Activated B cell treated with CpG ODN at 0.5 μM for 24 hours (primary cell): ENCODE results near the gene ANO9. TPM values are rescaled to one million over a fixed set of nuclear protein-coding genes. Genes with fewer than 3 reads are reported as not detected.

Experiments
- ATAC-seq: fragments of 200-7000 bp; cut with Tn5 transposase; one replicate; pipeline ENCODE4 v1.10.0; 2021; ENCODE audit warnings: low read depth, mild to moderate bottlenecking, moderate library complexity
- CTCF ChIA-PET: fragments of 350-600 bp; sonication (Branson Sonifier 250); formaldehyde crosslinking; loops from one replicate; lab custom pipeline; 2021; ENCODE audit warnings: antibody characterized with exemption; lab: Charles Lee
- POLR2A ChIA-PET: fragments of 350-600 bp; sonication (Branson Sonifier 250); formaldehyde crosslinking; loops from one replicate; lab custom pipeline; 2021; ENCODE audit warnings: antibody characterized with exemption; lab: Charles Lee
- DNase-seq: peaks from one replicate; pipeline ENCODE4 v3.0.0; 2022
- H3K27ac Mint-ChIP-seq: one replicate; pipeline ENCODE4 v1.8.0; 2020; ENCODE audit warnings: mixed read lengths
- H3K27me3 Mint-ChIP-seq: one replicate; pipeline ENCODE4 v1.8.0; 2021; ENCODE audit warnings: mixed read lengths
- H3K36me3 Mint-ChIP-seq: one replicate; pipeline ENCODE4 v1.8.0; 2021; ENCODE audit warnings: low read depth, mixed read lengths
- H3K4me1 Mint-ChIP-seq: one replicate; pipeline ENCODE4 v1.8.0; 2021; ENCODE audit warnings: mixed read lengths
- H3K4me3 Mint-ChIP-seq: one replicate; pipeline ENCODE4 v1.8.0; 2020; ENCODE audit warnings: mild to moderate bottlenecking, mixed read lengths
- H3K9me3 Mint-ChIP-seq: one replicate; pipeline ENCODE4 v1.8.0; 2020; ENCODE audit warnings: mixed read lengths
- intact Hi-C: fragments of 100-400 bp; cut with micrococcal nuclease; formaldehyde crosslinking; loops from one replicate; pipeline ENCODE4 v1.15.1; 2024
- total RNA-seq: library from RNA; stranded (reverse); gene quantifications from 2 replicates; pipeline ENCODE4 v1.2.3, GENCODE V29; 2022
- TF ChIP-seq, protein P1 (sequence below): fragments of 200-600 bp; IDR thresholded peaks from one replicate; pipeline ENCODE4 v1.8.0; 2022; ENCODE audit warnings: antibody characterized with exemption, mild to moderate bottlenecking

The ANO9 gene
- total RNA-seq, 1 donor from 2014 or later, result 46.1 TPM

DNA sequence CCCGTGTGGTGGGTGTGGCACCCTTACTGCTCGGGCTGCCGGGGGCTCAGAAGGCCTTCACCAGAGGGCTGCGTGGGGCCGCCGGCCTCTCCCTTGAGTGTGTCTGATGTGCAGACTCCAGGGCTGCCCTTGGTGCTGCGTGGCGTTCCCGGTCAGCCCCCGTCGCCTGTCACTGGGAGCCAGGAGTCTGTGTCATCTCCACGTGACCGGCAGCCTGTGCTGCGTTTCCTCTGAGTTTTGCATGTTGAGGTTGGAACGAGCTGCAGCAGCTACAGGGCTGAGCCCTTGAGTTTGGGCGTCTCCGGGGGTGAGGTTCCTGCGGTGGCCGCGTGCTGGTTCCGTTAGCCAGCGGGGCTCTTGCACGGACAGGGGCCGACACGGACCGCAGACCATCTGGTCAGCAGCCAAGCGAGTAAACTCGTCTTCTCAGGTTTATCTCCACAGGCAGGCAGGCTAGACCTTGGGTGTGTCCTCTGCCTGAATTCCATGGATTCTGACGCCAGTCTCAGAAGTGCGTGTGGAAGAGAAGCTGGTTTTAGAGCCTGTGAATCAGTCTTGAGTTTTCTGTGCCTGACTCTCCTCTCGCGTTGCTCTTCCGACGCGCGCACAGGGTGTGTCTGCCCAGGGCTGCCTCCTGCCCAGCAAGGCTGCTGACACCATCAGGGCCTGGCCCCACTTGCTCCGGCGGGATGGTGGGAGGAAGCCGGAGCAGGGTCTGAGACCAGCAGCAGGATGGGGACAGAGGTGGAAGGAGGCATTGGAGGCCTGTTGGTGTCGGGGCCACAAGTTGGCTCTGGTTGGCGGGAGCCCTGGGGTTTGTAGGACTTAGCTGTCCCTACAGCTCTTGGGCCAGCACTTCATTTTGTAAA lies 18.8 kb upstream of the ANO9 start:
- no peaks in the 10 kb centered on the region for H3K9me3 Mint-ChIP-seq
- TF ChIP-seq, protein P1, sequence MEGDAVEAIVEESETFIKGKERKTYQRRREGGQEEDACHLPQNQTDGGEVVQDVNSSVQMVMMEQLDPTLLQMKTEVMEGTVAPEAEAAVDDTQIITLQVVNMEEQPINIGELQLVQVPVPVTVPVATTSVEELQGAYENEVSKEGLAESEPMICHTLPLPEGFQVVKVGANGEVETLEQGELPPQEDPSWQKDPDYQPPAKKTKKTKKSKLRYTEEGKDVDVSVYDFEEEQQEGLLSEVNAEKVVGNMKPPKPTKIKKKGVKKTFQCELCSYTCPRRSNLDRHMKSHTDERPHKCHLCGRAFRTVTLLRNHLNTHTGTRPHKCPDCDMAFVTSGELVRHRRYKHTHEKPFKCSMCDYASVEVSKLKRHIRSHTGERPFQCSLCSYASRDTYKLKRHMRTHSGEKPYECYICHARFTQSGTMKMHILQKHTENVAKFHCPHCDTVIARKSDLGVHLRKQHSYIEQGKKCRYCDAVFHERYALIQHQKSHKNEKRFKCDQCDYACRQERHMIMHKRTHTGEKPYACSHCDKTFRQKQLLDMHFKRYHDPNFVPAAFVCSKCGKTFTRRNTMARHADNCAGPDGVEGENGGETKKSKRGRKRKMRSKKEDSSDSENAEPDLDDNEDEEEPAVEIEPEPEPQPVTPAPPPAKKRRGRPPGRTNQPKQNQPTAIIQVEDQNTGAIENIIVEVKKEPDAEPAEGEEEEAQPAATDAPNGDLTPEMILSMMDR, result no peak
- CTCF ChIA-PET, result no interaction called here
- H3K4me3 Mint-ChIP-seq, result no peak overlapping the region
- peaks cover 12% of the 10 kb centered on the region for H3K36me3 Mint-ChIP-seq
- no peak overlapping the region for H3K27ac Mint-ChIP-seq
- no peaks in the 10 kb centered on the region for H3K27me3 Mint-ChIP-seq
- DNase-seq (no peak), ATAC-seq (peak; percentile 46)
- intact Hi-C loops, result no loop called here
- POLR2A ChIA-PET, result interaction anchor here (0.7 kb wide), 1 partner anchor 17 kb away, joined by 3 read pairs; no protein-coding TSS in a partner anchor
- H3K4me1 Mint-ChIP-seq, result peaks cover 20% of the 10 kb centered on the region

DNA sequence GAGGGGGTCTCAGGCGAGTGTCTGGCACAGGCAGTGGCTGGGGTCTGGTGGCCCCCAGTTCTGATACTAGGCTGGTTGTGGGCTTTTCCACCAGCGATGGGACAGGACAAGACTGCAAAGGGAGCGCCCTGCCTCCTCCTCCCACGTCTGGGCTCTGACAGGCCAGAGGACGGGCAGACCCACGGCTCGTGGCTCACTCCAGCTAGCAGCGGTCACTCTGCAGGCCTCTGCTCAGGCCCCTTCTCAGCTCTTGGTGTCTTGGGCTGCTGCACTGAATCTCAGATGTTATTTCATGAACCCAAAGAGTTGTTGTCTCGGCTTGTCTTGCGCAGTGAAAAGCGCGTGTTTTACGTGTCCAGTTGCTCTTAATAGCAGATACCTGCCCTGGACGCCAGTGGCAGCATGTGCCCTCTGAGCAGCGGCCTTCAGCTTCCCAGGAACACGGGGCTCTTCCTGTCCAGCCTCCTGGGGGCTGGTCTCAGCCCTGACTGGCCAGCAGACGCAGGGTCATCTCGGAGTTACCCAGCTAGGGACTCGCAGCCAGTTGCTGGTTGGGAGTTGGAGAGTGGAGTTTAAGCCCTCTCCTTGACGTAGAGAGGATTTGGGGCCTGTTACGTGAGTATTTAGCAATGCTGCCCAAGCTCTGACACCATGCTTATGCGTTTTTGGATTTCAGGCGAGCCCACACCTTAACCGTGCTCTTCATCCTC lies 17.9 kb upstream of the ANO9 start:
- CTCF ChIA-PET, result no interaction called here
- Mint-ChIP-seq H3K4me1 (peaks cover 20% of the 10 kb centered on the region), H3K27ac (no peak overlapping the region), H3K9me3 (no peaks in the 10 kb centered on the region), H3K4me3 (no peak overlapping the region), H3K36me3 (peaks cover 13% of the 10 kb centered on the region), H3K27me3 (no peaks in the 10 kb centered on the region)
- POLR2A ChIA-PET, result interaction anchor here (0.7 kb wide), 1 partner anchor 16 kb away, joined by 3 read pairs; no protein-coding TSS in a partner anchor
- intact Hi-C loops, result no loop called here
- TF ChIP-seq, protein P1, result no peak
- ATAC-seq (no peak), DNase-seq (no peak)

DNA sequence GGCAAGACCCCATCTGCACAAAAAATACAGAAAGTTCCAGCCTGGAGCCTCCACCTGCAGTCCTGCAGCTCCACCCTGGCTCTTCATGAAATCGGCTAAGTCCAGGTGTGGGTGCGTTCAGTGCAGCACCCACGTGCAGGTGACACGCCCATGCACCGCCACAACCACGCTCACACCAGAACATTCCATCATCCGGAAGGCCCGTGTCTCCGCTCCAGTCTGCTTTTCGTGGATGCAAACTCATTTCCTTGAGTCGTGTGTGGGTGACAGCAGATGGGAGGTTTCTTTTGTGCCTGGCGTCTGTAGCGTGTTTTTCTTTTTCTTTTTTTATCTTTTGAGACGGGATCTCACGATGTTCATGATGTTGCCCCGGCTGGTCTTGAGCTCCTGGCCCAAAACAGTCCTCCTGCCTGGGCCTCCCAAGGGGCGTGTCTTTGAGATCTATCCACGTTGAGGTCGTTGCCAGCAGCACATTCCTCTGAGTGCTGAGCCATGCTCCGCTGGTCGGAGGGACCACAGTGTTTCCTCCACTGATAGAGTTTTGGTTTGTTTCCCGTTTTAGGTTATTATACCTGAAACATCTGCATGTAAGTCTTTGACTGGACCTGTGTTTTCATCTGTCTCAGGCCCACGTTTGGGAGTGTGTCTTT lies 15.4 kb upstream of the ANO9 start:
- peak overlapping the region; percentile 10 for H3K27ac Mint-ChIP-seq
- intact Hi-C loops, result no loop called here
- peaks cover 28% of the 10 kb centered on the region for H3K4me1 Mint-ChIP-seq
- no peaks in the 10 kb centered on the region for H3K9me3 Mint-ChIP-seq
- POLR2A ChIA-PET, result interaction anchor here (0.7 kb wide), 1 partner anchor 9 kb away, joined by 3 read pairs; no protein-coding TSS in a partner anchor
- TF ChIP-seq, protein P1, result no peak
- CTCF ChIA-PET, result no interaction called here
- no peak for DNase-seq
- peak; percentile 25 for ATAC-seq
- peak overlapping the region; percentile 28 for H3K4me3 Mint-ChIP-seq
- no peaks in the 10 kb centered on the region for H3K27me3 Mint-ChIP-seq
- peaks cover 26% of the 10 kb centered on the region for H3K36me3 Mint-ChIP-seq

DNA sequence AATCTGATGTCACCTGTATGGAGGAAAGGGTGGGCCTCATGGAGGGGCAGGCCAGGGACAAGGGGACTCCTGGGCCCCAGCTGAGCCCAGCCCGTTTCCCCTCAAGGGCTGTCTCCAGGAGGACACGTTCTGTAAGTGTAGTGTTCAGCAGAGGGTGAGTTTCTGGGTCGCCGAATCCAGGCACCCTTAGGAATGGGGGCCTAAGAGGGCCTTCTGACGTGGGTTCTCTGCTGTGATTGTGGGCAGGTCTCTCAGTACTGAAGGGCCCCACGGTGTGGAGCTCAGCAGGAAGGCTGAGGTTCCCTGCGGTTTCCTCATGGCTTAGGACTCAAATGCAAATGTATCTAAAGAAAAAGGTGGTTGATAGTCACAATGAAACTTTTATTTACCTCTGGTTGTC lies 14.7 kb upstream of the ANO9 start:
- H3K9me3 Mint-ChIP-seq, result no peaks in the 10 kb centered on the region
- TF ChIP-seq, protein P1, result no peak
- H3K4me3 Mint-ChIP-seq, result no peak overlapping the region
- peaks cover 26% of the 10 kb centered on the region for H3K36me3 Mint-ChIP-seq
- ChIA-PET POLR2A (interaction anchor here (0.7 kb wide), 1 partner anchor 9 kb away, joined by 3 read pairs; no protein-coding TSS in a partner anchor), CTCF (no interaction called here)
- DNase-seq (no peak), ATAC-seq (peak; percentile 64)
- H3K27me3 Mint-ChIP-seq, result no peaks in the 10 kb centered on the region
- intact Hi-C loops, result no loop called here
- peak overlapping the region; percentile 41 for H3K27ac Mint-ChIP-seq
- peaks cover 31% of the 10 kb centered on the region for H3K4me1 Mint-ChIP-seq
